NCI-H1092 (cell line): Measurements from ENCODE around the gene KRT85.

Experiments used
- DNase-seq: peaks from one replicate; lab custom pipeline; 2025; lab: John Stamatoyannopoulos, UW

The KRT85 gene

DNA sequence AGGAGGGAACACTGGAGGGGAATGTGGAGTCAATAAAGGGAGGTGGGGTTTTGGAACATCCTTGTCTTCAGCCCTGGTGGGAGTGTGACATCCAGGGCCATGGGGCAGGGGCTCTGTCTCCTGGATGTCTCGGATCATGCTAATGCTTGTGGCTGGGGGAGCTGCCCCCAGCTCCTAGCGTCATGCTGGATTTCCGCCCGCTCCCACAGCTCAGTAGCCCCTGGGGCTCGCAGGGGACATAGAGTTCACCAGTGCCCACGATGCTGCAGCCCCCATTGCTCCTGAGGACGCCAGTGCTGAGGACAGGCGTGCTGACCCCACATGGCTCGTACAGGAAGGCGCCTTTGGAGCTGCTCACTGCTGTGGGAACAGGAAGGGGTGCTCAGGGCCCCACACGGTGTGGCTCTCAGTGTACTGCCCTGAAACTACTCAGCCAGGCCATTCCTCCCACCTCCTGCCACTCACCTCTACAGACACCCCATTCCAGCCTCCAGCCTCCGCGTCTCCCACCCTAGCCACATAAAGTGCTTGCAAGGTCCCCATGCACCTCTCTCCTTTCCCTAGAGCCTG is 27.6 kb upstream of the KRT85 start:
- DNase-seq = no peak

DNA sequence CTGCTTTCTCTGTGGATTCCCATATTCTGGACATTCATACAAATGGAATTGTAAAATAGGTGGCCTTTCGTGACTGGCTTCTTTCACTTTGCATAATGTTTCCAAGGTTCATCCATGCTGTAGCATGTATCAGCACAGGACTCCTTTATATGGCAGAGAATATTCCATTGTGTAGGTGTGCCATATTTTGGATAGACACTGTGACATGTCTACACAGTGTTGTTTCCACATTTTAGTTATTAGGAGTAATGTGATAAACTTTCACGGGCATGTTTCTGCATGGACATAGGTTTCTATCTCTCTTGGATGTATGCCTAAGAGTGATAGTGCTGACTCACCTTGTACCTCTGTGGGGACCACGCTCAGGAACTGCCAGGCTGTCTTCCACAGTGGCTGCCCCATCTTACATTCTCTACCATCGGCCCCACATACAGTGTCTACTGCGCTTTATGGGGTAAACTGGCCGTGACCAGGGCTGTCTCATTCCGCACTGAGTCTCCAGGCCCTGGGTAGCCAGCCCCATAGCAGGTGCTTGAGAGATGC is 25.3 kb upstream of the KRT85 start:
- no peak for DNase-seq

DNA sequence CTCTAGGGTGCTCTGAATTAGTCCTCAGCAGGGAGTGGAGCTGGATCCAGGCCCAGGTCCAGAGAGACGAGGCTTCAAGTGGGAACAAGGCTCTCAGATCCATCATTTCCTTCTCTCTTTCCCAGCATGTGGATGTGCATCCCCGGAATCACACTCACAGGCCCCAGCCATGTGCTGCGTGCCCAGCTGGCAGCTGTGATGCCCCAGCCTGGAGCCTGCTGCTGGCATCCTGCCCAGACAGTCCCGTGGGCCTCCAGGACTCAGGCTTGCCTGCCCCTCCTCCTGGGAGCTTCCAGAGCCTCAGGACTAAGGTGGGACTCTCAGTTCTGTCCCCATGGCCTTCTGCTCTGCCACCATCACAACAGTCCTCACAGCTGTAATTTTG is 24.3 kb upstream of the KRT85 start:
- peak; percentile 88 for DNase-seq

DNA sequence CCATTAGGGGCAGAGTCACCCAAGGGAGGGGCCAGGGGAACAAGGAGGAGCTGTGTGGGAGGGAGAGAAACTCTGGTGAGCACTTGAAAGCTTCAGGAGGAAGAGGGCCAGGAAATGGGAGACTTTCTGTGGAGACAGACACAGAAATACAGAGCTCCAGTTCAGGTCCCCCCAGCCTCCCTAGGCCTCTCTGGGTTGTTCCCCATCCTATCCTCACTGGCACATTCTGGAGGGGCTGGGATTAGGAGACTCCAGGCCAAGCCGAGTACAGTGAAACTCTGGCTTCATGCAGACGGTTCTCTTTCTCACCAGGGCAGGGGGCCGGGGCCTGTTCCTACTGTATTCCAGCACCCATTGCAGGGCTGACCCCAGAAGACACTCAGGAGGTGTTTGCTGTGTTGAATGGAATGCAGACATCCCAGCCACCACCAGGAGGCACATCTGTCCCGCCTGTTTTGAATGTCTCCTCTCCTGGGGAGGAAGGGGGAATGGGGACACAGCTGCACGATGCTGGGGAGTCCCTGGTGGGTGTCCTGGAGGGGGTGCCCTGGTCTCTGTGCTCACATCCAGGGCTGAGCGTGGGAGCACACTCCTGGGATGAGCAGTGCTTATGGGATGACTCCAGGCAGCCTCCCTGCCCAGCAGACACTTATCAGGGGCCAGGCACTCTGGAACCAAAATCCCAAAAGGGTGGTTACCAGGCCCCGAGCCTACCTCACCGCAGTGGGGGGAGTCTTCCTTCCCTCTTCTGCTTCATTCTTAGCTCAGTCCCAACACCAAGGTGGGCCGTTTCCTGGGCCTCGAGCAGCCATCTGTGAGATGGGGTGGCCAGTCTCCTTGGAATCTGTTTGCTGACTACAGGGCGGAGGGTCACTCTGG is 23.7 kb upstream of the KRT85 start:
- DNase-seq = no peak

DNA sequence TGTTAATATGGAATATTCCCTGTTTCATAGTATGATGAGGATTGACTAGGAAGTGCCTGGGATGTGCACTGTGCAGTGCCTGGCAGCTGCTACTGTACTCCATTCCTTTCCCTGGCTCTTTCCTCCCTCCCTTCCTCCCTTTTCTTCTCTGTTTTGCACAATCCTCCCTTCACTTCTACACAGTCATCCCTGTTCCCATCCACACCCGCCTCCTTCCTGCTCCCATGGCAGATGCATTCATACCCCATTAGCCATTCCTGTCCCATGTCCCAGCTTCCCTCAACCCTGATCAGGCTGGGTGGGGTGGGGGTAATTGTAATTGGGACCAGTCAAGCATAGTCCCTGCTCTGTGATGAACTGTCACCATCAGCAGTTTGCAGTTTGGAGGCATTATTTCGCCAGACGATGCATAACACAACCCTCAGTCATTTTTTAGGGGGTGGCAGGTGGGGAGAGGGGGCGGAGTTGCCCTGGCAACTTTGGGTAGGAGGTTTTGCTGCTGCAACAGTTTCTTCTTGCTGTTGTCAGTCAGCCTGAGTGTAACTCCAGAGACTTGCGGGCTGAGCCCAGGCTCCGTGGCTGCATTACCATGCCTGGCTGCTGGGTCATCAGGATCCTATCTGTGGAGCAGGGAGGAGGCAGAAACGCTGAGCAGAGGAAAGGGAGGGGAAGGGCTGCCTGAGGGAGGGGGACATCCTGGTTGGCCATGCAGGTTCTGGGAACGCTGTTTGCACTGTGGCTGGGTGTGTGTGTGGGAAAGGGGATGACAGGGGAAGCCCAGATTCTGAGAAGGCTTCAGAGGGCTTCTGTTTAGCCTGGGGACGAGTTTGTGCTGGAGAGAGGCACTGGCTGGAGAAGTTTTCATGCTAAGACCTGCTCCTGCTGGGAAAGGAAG is 22.3 kb upstream of the KRT85 start:
- no peak for DNase-seq

DNA sequence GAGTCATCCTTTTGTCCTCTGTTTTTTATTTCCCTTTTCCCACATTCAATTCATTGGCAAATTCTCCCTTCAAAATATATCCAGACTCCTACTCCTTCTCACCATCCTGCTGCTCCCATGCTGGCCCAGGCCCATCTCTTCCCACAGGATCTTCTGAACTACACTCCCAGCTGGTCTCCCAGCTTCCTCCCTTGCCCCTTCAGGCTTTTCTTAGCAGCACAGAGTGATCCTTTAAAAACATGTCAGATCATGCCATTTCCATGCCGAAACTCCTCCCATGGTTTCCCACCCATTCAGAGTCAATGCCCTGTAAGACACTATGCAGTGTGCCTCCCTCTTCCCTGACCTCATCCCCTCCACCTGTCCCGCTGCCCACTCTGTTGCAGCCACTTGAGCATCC is 20.6 kb upstream of the KRT85 start:
- DNase-seq = no peak

DNA sequence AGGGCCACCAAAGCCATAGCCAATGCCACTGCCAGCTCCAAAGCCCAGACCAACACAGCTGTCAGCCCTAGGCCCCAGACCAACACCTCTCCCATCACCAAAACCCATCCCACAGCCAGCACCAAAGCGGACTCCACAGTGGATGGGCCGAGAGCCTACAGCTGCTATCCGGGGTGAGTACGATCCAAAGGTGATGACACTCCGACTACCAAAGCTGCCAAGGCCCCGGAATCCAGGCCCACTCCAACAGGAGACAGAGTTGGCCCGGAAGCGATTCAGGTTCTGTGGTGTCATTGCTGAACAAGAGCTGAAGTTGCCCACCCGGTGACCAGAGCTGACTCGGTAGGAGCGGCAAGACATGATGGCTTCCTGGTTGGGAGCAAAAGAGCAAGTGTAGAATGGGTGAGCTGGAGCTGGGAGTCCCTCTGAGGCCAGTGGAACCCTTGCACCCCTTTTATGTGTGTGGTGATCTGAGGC is 18.0 kb upstream of the KRT85 start, which contains the start of gene KRT84:
KRT84 (minus strand) TSS at position 427 of the 477 bp plus-strand sequence; CDS start at position 360, 67 bp downstream.
- no peak for DNase-seq

DNA sequence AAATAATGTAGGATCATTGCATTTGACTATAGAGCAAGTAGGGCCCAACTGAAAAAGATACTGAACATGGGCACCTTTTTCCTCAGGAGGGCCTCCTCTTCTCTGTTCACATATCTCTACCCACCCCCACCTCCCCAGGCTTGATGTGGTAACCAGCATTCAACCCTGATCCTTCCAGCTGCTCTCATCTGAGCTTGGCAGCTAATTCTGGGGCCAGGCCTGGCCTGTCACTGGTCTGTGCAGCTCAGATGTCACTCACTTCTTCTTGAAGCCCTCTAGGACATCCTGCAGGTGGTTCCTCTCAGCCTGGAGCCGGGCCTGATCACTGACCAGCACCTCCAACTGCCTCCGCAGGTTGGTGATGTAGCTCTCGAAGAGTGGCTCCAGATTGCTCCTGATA is 16.1 kb upstream of the KRT85 start:
- DNase-seq = no peak

DNA sequence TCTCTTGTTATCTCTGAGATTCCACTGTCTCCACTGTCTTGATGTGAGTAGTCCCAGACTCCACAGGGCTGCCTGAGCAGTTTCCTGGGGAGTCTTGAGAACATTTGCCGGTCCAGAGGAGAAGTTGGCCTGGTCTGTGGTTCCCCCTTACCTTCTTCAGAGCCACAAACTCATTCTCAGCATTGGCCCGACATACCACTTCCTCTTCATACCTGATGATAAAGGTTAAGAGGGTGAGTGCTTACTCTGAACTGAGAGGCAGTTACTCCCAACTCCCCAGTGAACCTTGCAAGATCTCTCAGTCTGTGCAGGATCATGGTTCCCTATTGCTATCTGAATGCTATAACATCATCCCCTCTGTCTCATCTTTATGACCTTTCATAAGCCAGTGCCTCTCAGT is 15.6 kb upstream of the KRT85 start:
- DNase-seq = no peak

DNA sequence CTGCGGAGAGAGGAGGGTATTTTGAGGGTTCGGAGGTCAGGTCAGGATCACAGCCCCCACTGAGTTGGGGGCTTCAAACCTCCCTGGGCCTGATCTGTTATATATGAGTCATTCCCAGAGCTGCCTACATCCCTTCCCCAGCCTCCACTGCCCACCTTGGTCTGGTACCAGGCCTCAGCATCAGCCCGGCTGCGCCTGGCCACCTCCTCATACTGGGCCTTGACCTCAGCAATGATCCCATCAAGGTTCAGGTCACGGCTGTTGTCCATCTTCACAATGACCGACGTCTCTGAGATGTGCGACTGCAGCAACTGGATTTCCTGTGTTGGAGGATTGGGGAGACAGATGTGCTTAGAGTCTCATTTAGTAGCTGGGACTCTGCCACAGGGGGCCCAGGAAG is 13.9 kb upstream of the KRT85 start:
- no peak for DNase-seq

DNA sequence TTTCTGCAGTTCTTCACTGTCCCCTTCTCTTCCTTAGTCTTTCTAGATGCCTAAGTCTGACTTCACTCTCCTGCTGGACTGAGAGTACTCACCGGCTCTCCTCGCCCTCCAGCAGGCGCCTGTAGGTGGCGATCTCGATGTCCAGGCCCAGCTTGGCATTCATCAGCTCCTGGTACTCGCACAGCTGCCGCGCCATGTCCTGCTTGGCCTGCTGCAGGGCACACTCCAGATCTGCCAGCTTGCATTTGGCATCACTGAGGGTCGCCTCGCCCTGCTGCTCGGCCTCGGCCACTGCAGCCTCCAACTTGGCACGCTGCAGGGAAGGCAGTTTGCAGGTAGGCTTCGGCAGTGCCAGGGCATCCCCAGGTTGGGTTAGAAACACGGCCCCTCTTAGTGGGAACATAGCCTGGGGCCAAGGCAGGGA is 13.0 kb upstream of the KRT85 start:
- no peak for DNase-seq

DNA sequence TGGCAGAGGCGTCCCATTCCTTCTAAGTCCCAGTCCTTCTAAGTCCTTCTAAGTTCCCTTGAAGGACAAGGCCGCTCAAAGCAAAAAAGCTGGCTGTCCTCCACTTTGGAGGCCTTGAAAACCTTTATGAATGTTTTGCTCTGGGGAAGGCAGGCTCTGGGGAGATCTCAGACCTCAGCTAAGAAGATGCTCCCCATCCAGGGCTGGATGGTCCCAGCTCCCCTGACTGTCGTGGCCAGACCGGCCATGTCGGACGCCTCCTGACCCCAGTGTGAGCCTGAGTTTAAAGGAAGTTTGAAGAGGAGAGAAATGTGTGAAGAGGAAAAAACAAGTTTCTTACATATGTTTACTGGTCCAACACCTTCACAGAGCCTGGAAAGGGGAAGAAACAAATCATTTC is 12.3 kb upstream of the KRT85 start:
- no peak for DNase-seq

DNA sequence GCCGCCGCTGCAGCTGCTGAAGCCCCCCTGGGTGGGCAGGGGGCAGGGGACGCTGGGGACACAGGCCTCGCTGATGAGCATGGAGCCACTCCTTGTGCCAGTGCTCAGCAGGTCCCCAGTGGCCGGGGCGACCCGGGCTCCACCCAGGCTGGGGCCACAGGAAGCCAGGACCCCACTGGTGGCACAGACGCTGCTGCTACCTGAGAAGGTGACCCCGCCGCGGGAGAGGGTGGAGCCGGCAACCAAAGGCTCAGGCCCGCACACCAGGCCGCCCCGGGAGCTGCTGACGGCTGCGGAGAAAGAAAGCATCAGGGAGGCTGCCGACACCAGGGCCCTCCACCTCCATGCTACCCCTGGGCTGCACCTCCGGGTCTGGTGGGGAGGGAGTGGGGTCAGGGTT is 10.8 kb upstream of the KRT85 start:
- DNase-seq = no peak

DNA sequence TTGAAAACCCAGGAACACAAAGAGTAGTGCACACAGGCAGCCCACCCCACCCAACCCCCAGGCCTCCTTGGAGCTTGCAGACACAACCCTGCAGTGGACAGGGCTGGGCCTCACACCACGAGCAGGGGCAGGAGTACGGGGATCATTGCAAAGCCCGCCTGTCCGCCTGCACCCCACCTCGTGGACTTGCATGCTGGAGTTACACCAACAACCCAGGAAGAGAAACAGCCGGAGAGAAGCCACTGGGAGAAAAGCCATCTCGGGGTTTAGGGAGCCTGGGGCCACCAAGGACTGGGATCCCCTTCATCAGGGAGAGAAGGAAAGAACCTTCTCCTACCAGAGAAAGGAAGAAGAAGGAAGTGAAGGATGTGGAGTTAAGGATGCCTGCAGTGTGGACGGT is 10.0 kb upstream of the KRT85 start:
- DNase-seq = no peak

DNA sequence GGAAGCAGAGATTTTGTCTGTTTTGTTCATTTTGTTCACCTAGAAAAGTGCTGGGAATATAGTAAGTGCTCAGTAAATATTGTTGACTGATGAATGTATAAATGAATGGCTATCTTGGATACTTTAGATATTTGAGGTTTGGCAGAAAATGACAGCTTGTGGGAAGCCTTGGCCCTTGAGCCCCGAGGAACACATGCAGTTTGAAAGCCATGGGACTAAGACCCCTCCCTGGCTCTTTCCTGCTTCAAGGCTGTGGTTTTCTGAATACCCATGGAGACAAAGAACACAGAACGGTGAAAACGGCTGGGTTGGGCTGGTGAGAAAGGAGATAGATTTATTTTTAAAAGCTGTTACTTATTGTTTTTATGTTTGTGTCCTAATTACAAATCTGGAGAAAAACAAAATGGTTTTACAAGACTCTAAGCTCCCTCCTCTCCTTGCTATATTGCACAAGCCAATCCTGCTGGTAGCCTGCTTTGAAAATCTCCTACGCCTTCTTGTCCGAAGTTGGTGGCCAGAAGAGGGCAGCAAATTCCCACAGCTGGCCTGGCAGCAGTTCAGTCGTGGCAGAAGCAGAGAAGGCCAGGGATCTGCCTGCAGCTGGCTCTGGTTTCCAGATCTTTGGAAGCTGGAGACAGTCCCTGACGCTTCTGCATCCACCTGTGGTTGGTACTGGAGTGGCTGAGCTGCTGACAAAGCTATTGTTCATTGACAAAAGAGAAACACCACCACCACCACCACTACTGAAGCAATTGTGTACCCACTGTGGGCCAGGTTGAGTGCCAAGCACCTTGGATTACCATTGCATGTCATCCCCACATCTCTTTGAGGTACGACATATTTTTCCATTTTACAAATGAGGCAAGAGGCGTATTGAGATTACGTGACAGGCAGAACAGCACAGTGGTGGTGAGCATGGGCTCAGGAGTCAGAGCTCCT is 5.2 kb upstream of the KRT85 start:
- DNase-seq = peak; percentile 53

DNA sequence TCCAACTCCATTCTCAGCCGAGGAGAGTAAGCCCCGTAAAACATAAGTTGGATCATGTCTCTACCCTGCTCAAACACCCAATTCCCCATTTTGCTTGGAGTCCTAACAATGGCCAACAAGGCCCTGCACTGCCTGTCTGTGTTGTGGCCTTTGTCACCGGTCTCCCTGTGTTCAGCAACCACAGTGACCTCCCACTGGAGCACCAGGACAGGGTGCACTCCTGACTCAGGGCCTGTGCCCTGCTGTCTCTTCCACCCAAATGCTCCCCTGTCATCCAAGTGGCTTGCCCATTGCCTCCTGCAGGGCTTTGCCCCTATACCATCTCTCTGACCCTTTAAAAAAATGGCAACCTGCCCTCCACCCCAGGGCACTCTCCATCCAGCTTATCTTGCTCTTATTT is 4.4 kb upstream of the KRT85 start:
- DNase-seq = no peak

DNA sequence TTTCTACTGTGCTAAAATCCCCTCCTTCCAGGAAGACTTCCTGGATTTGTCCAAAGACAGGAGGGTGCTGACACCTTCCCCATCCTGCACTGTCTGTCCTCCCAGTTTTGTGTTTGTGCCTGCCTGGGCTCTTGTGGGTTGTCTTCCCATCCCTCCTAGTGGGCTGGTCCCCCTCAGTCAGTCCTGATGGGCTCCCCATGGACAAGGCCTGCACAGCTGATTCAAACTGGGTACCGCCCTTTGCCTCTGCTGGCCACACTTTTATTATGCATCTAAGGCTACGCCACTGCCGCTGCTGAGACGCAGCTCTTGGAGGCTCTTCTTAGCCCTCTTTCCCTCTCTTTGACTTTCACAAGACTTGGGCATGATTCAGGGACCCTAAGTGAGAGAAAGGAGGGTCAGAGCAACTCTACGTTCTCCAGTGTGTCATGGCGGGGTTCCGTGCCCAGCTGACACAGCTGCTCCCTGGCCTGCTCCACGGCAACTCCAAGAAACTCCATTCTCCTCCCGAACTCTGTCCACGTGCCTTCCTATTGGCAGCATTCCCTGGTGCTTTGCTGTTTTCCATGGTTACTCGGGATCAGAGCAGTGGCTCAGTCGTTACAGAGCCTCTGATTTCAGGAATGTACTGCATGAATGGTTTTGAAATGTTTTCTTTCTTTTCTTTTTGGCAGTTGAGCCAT is 3.8 kb upstream of the KRT85 start:
- no peak for DNase-seq

DNA sequence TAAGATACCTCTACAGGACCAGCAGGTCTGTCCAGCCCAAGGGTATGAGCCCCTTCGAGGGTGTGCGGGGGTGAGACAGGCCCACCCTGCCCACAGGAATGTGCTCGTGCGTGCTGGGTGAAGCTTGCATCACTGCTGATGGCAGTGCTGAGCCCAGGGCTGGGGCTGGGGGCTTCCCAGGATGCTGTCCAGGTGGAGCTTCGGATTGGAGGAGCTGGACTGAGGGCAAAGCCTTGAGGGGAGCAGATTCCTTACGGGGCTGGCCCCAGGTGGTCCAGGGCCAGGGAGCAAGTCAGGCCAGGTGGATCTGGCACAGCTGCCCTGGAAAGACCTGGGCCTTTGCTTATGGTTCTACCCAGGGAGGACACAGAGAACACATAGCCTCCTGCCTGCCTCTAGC is 2.5 kb upstream of the KRT85 start:
- DNase-seq = no peak

DNA sequence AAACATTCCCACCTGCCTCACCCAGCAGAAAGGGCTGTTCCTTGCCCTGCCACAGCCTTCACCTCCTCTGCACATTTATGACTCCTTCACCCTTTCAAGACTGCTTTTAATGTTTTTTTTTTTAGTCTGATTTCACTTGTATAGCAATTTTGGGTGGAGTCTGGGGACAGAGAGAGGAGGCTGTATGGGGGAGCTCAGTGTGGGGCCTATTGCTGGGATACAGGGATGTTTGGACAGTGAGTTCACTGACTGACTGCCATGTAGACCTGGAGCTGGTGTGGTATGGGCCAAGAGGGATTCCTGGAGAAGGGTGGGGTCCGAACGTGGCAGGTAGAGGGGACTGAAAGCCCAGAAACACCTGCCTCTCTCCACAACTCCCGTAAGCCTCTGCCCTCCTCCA is 1.9 kb upstream of the KRT85 start:
- DNase-seq = no peak

DNA sequence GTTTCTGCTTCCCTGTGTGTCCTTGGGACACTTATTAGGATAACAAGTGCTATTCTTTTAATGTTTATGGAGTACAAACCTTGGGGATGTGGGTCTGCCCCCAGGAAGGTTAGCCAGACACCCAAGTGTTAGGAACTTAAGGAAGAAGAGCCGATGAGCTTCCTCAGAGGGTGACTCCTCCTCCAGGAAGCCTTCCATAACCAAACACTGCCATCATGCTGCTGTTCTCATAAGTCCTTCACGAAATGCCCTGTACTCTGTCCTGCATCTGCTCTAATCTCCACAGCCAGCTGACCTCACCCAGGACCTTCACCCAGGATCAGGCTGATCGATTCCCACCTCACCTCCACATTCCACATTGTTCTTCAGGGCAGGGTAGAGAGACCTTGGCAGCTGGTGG is 1.2 kb upstream of the KRT85 start:
- DNase-seq = no peak

DNA sequence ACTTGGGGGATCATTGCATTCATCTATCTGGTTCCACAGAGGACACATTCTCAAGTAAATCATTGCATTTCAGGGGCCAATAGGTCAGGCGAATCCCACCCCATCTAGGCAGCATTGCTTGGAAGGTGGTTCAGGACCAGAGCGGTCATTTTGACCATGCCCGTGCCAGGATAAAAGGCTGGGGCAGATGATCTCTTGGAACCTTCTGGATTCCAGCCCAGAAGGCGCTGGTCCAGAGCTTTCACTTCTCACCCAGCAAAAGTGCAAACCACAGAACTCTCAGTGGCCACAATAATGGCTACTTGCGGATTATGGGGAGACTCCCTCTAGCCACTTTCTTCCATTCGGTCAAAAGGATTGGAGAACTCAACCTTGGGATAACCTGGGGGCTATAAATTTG is 595 bp upstream of the KRT85 start:
- no peak for DNase-seq
